Esophagus squamous epithelium (tissue), 4 donors: Measurements from ENCODE around the gene ATP1B3.

Source experiments
- CTCF ChIP-seq, 6 experiments: fragments of 450-650 bp in 4 of 6; fragments of 200-600 bp in 2 of 6; sonication (generic) in 2 of 6; IDR thresholded peaks; one replicate each; pipeline ENCODE4 v1.5.1; 2016 to 2019; ENCODE audit warnings: antibody characterized with exemption in 6 of 6, mild to moderate bottlenecking in 4 of 6, moderate library complexity in 4 of 6
- POLR2A ChIP-seq, 4 donors: fragments of 450-650 bp; IDR thresholded peaks; one replicate each; pipeline ENCODE4 v1.6.1; 2017; ENCODE audit warnings: antibody characterized with exemption in 4 of 4, mild to moderate bottlenecking in 4 of 4, moderate library complexity in 3 of 4

GRCh38 chr3:141835557-141836229, 40.8 kb upstream of the ATP1B3 start:
- TF ChIP-seq CTCF (IDR thresholded peaks at IDR 0.05) (no peak), POLR2A (IDR thresholded peaks at IDR 0.05) (no peak)
